Ascending aorta (tissue), 2 donors: ENCODE data around the gene CST6. TPM values are rescaled to one million over a fixed set of nuclear protein-coding genes. Genes with fewer than 3 reads are reported as not detected.
A peak's percentile ranks its signal among the peaks of the same experiment; 100 is the strongest.

Experiments
- DNase-seq, 2 donors: peaks; one replicate each; pipeline ENCODE4 v3.0.0-alpha.2; 2019; ENCODE audit warnings: low spot score in 2 of 2
- H3K27ac ChIP-seq, 2 donors: fragments of 200-600 bp; sonication (generic); one replicate each; pipeline ENCODE4 v1.5.1; 2016 to 2017; ENCODE audit warnings: mild to moderate bottlenecking in 1 of 2
- H3K27me3 ChIP-seq: fragments of 200-600 bp; sonication (generic); one replicate; pipeline ENCODE4 v1.5.1; 2017
- H3K36me3 ChIP-seq, 2 donors: fragments of 200-600 bp; sonication (generic); one replicate each; pipeline ENCODE4 v1.5.1; 2016
- H3K4me1 ChIP-seq, 2 donors: fragments of 200-600 bp; sonication (generic); one replicate each; pipeline ENCODE4 v1.5.1; 2016 to 2017; ENCODE audit warnings: mild to moderate bottlenecking in 1 of 2
- H3K4me3 ChIP-seq, 2 donors: fragments of 200-600 bp; sonication (generic); one replicate each; pipeline ENCODE4 v1.5.1; 2016 to 2017; ENCODE audit warnings: mild to moderate bottlenecking in 1 of 2
- H3K9me3 ChIP-seq, 2 donors: fragments of 200-600 bp; sonication (generic); one replicate each; pipeline ENCODE4 v1.5.1; 2016
- CTCF ChIP-seq, 3 experiments: fragments of 200-600 bp in 2 of 3; fragments of 450-650 bp in 1 of 3; sonication (generic) in 2 of 3; IDR thresholded peaks; one replicate each; pipeline ENCODE4 v1.5.1; 2016 to 2019; ENCODE audit warnings: antibody characterized with exemption in 3 of 3, mild to moderate bottlenecking in 1 of 3, moderate library complexity in 1 of 3
- intact Hi-C: fragments of 100-400 bp; cut with DNase I; formaldehyde crosslinking; loops from one replicate; pipeline ENCODE4 v1.15.1; 2023
- total RNA-seq: library from RNA; depleted of rRNA; stranded (reverse); fragments of >200 nt; gene quantifications from one replicate; pipeline ENCODE4 v1.1.0, GENCODE V29; 2016

Gene CST6
- total RNA-seq, 1 donor from 2014 or later = 4.4 TPM

- intact Hi-C loops = loop anchor here (5.0 kb wide), 1 partner anchor 116 kb away; the partner anchor contains the start of gene FIBP
- H3K36me3 ChIP-seq = peaks cover 34 to 53% of the 10 kb centered on the region in 2 donors
- no peak for DNase-seq
- H3K27me3 ChIP-seq = no peaks in the 10 kb centered on the region
- H3K27ac ChIP-seq = peak overlapping the region; percentile 86 to 93
- no peak for TF ChIP-seq CTCF (IDR thresholded peaks at IDR 0.05)
- no peaks in the 10 kb centered on the region for H3K9me3 ChIP-seq
- H3K4me3 ChIP-seq = peak overlapping the region; percentile 89 to 98
- H3K4me1 ChIP-seq = peaks cover 3 to 27% of the 10 kb centered on the region in 2 donors
These were observed 8.5 kb upstream of the CST6 start for GRCh38 chr11:66003291-66003690.

GRCh38 chr11:66004186-66004585, 7.6 kb upstream of the CST6 start:
- TF ChIP-seq CTCF (IDR thresholded peaks at IDR 0.05) = no peak
- intact Hi-C loops = loop anchor here (5.0 kb wide), 1 partner anchor 117 kb away; the partner anchor contains the start of gene FIBP
- Histone ChIP-seq H3K4me1 (peaks cover 3 to 32% of the 10 kb centered on the region in 2 donors), H3K27ac (peak overlapping the region; percentile 86 to 93), H3K36me3 (peaks cover 25 to 44% of the 10 kb centered on the region in 2 donors), H3K9me3 (no peaks in the 10 kb centered on the region), H3K27me3 (no peaks in the 10 kb centered on the region), H3K4me3 (no peak overlapping the region)
- no peak for DNase-seq

DNA sequence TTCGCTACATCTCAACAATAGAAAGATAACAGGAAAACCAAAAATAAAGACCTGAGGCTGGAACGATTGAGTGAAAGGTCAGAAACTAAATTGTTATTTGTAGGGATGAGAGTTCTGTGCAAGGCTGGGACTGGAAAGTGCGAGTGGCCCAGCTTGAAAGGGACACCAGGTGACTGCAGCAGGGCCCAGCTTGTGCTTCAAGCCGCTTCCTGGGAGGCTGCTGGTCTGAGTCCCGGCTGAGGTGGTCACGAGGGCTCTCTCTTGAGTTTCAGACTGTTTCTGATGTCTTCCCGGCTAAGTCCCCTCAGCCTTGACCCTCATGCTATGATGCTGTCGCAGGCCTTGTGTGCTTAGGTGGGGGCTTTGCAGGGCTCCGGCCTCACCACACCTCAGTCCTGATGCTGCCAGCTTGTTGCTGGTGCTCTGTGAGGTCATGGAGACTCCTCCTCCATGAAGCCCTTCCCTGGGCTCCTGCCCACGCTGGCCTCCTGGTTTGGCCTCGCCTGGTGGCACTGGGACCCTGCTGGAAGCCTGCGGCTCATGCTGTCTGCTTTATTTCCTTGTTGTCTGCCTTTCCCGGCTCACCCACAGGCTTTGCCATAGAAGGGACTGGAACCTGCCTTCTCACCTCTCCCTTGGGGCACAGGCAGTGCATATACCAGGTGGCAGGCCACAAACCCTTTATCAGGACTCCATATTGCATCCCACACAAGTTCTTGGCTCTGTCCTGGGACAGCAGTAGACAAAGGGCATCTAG, 5.5 kb upstream of the CST6 start:
- no peaks in the 10 kb centered on the region for H3K27me3 ChIP-seq
- H3K9me3 ChIP-seq = no peaks in the 10 kb centered on the region
- DNase-seq = no peak
- H3K4me1 ChIP-seq = peaks cover 0 to 24% of the 10 kb centered on the region in 2 donors
- no peak for TF ChIP-seq CTCF (IDR thresholded peaks at IDR 0.05)
- H3K36me3 ChIP-seq = peaks cover 15 to 31% of the 10 kb centered on the region in 2 donors
- intact Hi-C loops = no loop called here
- peak overlapping the region; percentile 32 to 51 for H3K27ac ChIP-seq
- H3K4me3 ChIP-seq = no peak overlapping the region

GRCh38 chr11:66006891-66007176, 5.0 kb upstream of the CST6 start:
- no peak for TF ChIP-seq CTCF (IDR thresholded peaks at IDR 0.05)
- intact Hi-C loops = no loop called here
- peaks cover 5 to 29% of the 10 kb centered on the region in 2 donors for H3K4me1 ChIP-seq
- peak overlapping the region; percentile 32 to 51 for H3K27ac ChIP-seq
- H3K9me3 ChIP-seq = no peaks in the 10 kb centered on the region
- H3K27me3 ChIP-seq = no peaks in the 10 kb centered on the region
- H3K4me3 ChIP-seq = no peak overlapping the region
- no peak for DNase-seq
- H3K36me3 ChIP-seq = peaks cover 15 to 31% of the 10 kb centered on the region in 2 donors

DNA sequence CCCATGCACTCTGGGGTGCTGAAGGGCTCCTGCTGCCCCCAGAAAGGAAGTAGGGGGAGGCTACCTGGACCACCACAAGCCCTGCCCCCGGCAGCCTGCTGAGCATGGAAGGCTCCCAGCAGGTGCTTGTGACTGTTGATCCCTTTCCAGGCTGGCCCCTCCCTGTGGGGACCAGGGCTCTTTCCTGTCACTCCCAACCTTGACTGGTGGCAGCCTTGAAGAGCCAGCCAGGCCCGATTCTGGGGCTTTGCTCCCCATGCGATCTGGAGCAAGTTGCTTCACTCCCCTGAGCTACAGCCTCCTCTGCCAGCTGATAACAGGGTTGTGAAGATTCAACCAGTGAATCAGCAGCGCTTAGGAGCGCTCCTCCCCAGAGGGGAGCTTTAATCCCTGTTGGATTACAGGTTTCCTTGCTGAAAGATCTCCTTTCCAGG, 4.6 kb upstream of the CST6 start:
- TF ChIP-seq CTCF (IDR thresholded peaks at IDR 0.05) = no peak
- Histone ChIP-seq H3K4me1 (peaks cover 9 to 33% of the 10 kb centered on the region in 2 donors), H3K36me3 (peaks cover 15 to 31% of the 10 kb centered on the region in 2 donors), H3K27me3 (no peaks in the 10 kb centered on the region), H3K27ac (peak overlapping the region; percentile 32 to 51), H3K9me3 (no peaks in the 10 kb centered on the region), H3K4me3 (no peak overlapping the region)
- DNase-seq = no peak
- intact Hi-C loops = no loop called here
